Astrocyte of the cerebellum (primary cell): ENCODE data around the gene CRB3.

Experiments used
- DNase-seq: peaks from one replicate; pipeline ENCODE4 v3.0.0-alpha.2; 2011; ENCODE audit warnings: low read depth
- H3K4me3 ChIP-seq: 2 replicates; pipeline ENCODE4 v1.5.1; 2011; ENCODE audit warnings: mild to moderate bottlenecking, low read depth, low read length, moderate library complexity
- CTCF ChIP-seq: IDR thresholded peaks from 2 replicates; pipeline ENCODE4 v1.5.1; 2012; ENCODE audit warnings: low read length, low read depth, moderate library complexity, mild to moderate bottlenecking; ENCODE audit errors: missing control alignments
- in situ Hi-C: cut with HindIII; loops from 2 replicates; pipeline ENCODE4 v1.10.0; 2017; ENCODE audit warnings: low sequenced_read_pairs

CRB3 gene

GRCh38 chr19:6489278-6490061, 25.4 kb downstream of the CRB3 start:
- in situ Hi-C loops: no loop called here
- no peak overlapping the region for H3K4me3 ChIP-seq
- TF ChIP-seq CTCF: no peak
- DNase-seq: no peak

- no peak for TF ChIP-seq CTCF
- H3K4me3 ChIP-seq: no peak overlapping the region
- in situ Hi-C loops: no loop called here
- DNase-seq: no peak
These were observed 26.1 kb downstream of the CRB3 start for GRCh38 chr19:6490134-6490533.

GRCh38 chr19:6491802-6492592, 27.9 kb downstream of the CRB3 start:
- no peak overlapping the region for H3K4me3 ChIP-seq
- in situ Hi-C loops: no loop called here
- DNase-seq: no peak
- TF ChIP-seq CTCF: no peak

- H3K4me3 ChIP-seq: no peak overlapping the region
- in situ Hi-C loops: no loop called here
- TF ChIP-seq CTCF: no peak
- no peak for DNase-seq
These were observed 30.5 kb downstream of the CRB3 start for GRCh38 chr19:6494438-6495036.

GRCh38 chr19:6495947-6496346, 31.9 kb downstream of the CRB3 start:
- TF ChIP-seq CTCF: no peak
- in situ Hi-C loops: no loop called here
- H3K4me3 ChIP-seq: no peak overlapping the region
- DNase-seq: no peak

- in situ Hi-C loops: no loop called here
- TF ChIP-seq CTCF: no peak
- no peak for DNase-seq
- H3K4me3 ChIP-seq: no peak overlapping the region
These were observed 34.4 kb downstream of the CRB3 start for GRCh38 chr19:6498294-6499036.
